Inflammatory macrophage treated with lipopolysaccharide for 1 hour (primary cell): Measurements from ENCODE around the gene ATP2B2.
"Not testable (repeated sequence)": the region's sequence is repeated elsewhere in the genome, so short reads cannot be mapped to it uniquely, and the experiment has no call there.

ENCODE experiments used
- DNase-seq, 2 donors: peaks; one replicate each; pipeline ENCODE4 v3.0.0-alpha.2; 2020 to 2022

The ATP2B2 gene

DNA sequence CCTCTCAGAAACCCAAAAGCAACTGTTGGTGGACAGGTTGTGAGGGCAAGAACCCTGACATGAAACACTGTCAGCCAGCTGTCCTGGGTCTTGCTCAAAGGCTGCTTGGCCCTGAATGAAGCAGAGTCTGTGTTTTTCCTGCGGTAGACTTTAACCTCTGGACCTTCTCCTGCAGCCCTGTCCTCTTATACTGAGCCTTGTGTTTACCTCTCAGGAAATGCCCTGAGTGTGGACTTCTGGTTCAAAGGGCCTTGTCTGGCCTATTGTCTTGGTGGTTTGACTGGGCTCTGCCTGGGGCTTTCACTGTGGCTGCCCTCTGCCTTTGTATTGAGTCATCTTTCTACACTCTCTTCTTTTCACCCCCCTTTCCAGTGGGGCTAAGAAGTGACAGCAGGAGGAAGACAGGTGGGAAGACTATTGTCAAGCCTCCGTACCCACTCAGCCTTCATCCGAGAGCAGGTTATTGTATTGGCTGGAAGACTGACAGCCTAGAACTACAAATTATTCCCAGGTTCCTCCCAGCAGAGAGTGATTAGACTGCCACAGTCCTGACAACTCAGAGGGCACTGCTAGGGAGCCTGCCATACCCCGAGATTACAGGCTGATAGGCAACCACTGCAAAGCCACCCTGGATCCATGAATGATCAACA lies 187.9 kb downstream of the ATP2B2 start:
- DNase-seq: no peak

DNA sequence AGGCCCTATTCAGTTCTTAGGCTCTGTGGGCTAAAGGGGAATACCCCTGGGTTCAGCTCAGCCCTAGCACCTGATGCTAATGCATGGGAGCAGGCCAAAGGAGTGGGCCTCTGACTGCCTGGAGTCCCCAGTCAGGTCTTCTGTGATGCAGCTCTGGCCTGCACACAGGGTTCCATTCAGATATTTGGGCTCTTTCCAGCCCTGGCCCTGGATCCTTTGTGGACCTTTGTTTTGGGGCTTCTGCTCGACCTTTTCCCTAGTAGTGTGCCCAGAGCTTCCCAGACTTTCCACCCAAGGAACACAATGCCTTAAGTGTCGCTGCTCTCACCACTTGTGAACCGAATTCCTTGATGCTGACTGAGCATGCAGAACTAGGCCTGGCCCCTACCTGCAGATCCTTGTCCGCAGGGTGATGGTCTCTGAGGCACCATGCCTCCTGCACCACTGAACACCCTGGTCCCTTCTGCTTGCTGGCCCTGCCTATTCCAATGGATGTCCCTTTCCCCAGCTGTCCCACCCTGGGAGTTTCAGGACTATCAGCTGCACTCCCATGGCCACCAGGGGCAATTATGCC lies 189.5 kb downstream of the ATP2B2 start:
- no peak for DNase-seq

DNA sequence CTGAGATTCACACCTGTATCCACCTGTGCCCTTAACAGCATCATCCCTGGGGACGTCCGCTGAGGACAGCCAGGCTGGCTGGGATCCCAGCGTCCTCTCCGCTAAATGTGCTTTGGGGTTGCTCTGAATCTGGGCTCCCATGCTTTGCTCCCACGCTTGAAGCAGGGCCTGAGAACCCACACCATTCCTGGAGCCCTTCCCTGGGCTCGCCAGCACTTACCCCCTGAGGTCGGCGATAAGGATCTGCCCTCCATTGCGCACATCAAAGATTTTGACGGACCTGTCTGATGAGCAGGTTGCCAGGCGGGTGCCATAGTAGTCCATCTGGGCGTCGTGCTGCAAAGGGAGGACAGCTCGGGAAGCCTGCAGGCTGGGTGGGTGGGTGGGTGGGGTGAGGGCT lies 190.3 kb downstream of the ATP2B2 start:
- no peak for DNase-seq

DNA sequence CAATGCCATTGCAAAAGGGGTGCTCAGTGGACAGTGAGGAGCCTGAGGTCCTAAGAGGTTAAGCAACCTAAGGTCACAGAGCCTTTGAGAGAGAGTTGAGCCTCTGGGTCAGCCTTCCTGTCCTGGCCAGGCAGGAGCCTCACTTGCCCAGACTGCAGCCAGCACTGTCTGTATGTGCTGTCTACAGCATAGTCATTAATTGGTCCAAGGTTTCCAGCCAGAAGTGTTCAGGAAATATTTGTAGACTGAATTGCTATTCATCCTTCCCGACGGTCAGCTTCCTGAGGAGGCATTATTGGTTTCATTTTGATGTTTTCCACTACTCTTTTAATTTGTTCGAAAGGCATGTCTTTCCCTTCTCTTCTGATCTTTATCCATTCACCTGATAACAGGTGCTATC lies 192.5 kb downstream of the ATP2B2 start:
- DNase-seq: no peak

DNA sequence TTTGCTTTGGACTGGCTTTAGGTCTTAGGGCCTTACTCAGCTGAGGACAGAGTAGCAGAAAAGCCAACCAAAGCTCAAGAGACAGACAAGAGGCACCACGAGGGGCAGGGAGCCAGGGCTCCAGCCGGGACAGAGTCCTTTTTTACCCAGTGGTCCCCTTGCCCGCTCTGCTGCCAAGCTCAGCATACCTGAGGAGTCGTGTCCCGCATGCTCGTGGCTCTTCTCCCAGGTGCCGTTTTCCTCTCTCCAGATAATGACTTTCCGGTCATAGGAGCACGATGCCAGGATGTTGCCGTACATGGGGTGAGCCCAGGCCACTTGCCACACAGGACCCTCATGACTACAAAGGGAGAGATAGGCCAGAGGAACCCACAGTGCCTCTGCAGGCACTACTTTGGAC lies 193.0 kb downstream of the ATP2B2 start:
- no peak for DNase-seq

DNA sequence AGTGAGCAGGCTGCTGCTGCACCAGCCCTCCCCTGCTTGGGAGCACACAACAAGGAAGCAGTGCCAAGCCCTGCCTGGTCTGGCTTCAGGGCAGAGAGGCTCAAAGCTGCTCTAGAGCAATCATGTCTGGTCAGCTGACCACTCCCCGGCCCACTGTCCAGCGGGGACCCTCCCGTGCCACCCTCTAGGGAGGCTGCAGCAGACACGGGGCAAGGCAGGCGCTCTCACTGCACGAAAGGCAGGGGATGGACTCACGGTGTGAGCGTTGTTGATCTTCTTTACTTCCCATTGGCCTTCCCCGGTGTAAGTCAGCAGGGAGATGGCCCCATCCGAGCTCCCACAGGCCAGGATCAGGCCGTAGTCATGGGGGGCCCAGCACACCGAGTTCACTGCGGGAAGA lies 193.7 kb downstream of the ATP2B2 start:
- no peak for DNase-seq

DNA sequence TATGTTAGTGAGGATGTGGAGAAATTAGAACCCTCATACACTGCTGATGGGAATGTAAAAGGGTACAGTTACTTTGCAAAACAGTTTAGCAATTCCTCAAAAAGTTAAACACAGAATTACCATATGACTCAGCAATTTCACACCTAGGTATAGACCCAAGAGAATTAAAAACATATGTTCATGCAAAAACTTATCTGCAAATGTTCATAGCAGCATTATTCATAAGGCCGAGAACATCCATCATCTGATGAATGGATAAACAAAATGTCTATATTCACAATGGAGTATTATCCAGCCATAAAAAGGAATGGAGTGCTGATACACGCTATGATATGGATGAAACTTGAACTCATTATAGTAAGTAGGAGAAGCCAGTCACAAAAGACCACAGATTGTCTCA lies 194.8 kb downstream of the ATP2B2 start:
- DNase-seq: no peak

DNA sequence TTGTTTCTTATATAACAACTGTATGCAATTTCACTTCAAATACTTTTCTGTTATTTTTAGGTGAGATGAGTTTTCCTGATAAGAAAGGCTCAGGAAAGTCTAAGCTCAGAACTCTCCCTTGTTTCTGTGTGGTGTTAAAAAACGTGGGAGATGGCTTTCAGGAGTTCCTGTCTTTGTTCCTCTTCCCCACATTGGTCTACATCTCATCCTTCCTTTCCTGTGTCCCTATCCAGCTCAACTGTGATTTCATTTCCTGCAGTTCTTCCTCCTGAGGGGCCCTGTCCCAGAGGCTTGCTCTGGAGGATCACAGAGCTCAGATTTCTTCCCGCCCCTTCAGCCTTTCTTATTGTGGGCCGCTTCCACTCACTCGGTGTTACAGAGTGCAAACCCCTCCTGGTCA lies 195.7 kb downstream of the ATP2B2 start:
- no peak for DNase-seq

DNA sequence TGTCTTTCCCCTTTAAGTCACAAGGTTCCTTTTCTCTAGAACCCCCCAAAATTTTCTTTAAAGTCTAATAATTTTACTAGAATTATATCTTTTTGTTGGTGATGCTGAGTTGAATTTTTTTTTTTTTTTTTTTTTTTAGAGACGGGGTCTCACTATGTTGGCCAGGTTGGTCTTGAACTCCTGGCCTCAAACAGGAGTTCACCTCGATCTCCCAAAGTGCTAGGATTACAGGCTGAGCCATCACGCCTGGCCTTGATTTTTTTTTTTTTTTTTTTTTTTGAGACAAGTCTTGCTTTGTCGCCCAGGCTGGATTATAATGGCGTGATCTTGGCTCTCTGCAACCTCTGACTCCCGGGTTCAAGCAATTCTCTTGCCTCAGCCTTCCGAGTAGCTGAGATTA lies 196.7 kb downstream of the ATP2B2 start:
- no peak for DNase-seq

DNA sequence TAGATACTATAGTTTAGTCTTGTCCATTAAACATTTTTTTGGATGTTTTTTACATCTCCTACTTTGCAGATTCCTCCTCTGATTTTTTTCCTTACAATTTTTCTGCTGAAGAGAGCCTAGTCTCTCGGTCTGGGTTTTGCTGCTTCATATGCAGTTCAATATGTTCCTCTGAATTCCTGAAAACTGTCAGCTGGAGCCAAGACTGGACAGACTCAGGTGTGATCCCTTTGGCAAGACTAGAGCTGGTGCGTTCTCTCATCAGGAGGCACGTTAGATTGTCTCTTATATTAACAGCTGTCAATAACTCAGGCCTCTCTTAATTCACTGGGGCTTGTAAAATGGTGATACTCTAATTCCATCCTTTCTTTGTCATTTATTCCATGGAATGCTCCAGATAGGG lies 199.2 kb downstream of the ATP2B2 start:
- DNase-seq: no peak

DNA sequence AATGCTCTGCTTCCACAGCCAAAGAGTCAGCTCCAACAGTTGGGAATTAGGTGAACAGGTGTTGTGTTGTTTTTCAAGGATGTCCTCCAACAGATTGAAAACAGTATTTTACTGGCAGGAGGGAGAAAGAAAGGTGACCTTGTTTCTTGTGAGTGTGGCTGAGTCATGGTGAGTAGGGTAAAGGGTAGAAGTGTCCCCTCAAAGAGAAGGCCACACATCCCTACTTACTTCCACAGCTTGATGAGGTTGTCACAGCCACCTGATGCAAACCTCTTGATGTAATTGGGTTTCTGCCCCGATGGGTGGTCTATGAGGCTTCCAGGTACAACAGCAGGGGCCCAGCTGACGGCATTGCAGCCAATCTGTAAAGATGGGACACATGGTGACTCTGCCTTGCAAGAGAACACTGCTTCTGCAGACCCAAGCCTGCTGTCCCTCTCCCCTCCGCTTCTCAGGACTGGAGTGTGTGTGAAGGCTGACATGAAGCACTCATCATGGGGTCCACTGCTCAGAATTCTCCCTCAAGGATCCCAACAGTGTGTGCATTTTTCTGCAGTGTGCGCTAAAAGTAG lies 200.0 kb downstream of the ATP2B2 start:
- DNase-seq: no peak

DNA sequence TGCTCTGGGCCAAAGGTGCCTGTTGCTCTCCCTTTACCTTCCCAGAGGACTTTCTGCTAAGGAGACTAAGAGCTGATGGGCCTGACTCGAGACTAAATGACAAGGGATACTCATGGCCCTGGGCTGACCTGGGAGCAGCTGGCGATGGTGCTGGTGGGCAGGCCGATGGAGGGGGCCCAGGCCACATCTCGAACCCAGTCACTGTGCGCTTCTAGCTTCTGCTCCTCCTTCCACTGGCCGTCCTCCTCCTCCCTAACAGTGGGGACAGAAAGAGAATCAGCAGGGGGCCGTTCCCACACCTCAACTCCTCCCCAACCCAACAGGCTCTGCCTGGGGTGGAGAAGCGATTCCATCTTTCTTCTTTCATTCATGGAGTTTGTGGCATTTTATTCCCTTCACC lies 200.5 kb downstream of the ATP2B2 start:
- no peak for DNase-seq

DNA sequence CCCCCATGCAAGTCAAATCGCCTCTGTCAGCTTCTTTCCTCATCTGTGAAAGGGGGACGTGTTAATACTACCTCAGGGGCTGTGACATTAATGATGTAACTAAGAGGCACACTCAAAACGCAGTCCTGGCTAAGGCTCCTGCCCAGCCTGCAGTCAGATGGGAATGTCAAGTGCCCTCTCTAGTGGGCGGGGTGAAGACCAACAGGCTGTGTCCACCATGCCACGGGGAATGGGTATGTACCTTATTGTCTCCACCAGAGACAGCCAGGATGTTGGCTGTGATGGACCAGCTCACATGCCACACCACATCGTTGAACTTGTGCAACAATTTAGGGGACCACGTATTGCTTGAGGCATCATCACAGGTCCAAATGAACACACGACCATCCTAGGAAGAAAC lies 201.6 kb downstream of the ATP2B2 start:
- DNase-seq: no peak

DNA sequence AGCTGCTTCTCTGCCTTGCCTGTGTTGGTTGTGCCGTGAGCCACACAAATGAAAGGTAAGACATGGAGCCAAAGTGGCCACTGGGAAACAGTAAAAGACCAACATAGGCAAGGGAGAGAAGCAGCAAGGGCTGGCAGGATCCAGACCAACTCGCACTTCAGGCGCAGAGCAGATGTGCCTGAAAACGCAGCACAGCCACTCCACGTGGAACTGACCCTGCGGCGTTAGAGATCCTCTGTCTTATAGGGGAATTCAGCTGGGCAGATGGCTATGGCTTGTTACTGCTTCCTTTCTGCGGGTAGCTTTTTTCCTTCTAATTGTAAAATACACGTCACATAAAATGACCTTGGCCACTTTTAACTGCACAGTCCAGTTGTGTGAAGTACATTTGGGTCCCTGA lies 202.3 kb downstream of the ATP2B2 start:
- DNase-seq: no peak

DNA sequence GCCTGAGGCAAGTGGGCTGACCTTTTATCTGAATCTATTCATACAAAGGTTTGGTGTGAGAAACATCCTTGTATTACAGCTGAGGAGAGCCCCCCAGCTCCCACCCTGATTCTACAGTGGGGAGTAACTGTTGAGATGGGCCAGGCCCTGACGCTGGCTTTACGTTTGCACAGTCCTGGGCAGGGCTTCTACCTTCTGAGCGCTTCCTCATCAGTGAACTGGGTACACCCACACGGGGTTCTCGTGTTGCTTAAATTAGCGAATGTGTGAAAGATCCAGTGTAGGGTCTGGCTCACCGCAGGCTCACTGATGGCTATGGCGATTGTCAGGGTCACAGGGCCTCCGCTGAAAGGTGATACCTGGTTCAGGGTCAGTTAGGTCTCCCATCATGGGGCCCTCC lies 205.3 kb downstream of the ATP2B2 start:
- no peak for DNase-seq

DNA sequence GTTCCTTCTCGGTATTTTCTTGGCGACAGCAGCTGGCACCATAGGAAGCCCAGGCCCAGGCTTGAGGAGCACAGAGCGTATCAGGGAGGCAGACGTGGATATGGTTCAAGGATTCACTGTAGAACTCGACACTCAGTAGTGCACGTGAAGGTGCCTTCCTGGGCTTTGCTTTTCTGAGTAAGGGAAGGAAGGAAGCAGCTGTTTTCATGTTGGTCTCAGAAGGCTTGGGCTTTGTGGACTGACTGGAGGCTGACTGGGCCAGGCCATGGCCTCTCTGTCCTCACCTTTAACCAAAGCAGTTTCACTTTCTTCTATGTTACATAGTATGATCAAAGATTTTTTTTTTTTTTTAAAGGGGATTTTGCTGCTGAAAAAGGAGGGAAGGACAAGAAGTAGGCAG lies 205.7 kb downstream of the ATP2B2 start:
- DNase-seq: no peak

DNA sequence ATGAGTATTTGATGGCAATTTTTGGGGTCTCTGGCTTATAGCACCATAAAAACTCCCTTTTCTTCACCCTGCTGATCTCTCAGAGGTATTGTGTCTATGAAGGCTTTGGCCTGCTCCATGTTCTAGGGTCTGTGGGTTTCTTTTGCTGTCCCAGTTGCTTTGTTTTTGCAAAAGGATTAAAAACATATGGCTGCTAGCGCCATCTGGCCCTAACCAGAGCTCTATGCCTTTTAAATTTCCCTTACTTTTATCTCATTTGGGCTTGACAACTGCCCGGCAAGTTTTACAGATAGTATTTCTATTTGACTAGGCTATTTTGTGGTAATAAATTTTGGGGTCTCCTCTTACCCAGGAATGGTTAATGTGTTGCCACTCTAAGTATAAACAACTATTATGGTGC lies 206.2 kb downstream of the ATP2B2 start:
- DNase-seq: no peak

DNA sequence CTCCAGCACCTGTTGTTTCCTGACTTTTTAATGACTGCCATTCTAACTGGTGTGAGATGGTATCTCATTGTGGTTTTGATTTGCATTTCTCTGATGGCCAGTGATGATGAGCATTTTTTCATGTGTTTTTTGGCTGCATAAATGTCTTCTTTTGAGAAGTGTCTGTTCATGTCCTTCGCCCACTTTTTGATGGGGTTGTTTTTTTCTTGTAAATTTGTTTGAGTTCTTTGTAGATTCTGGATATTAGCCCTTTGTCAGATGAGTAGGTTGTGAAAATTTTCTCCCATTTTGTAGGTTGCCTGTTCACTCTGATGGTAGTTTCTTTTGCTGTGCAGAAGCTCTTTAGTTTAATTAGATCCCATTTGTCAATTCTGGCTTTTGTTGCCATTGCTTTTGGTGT lies 207.3 kb downstream of the ATP2B2 start:
- not testable (repeated sequence) for DNase-seq

DNA sequence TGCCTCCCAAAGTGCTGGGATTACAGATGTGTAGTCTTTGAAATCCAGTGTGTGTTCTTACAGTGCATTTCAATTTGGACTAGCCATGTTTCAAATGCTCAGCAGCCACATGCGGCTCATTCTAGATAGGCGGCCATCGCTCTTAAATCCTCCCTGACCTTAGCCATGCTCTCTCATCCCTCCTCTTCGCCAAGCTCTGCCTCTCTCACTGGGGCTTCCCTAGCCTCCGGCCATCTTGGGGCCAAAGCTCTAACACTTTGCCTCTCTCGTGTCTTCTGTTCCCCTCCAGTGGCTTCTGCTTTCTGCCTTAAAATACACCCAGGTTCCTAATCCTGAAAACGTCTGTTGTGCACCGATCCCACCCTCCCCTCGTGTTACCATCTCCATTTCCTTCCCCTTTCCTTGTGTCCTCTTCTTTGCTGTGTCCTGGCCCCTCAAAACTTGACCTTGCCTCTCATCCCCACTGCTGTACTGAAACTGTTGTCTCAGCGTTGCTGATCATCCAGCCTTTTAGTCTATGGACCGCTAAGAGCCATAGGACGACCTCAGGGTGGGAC lies 211.3 kb downstream of the ATP2B2 start:
- DNase-seq: no peak

DNA sequence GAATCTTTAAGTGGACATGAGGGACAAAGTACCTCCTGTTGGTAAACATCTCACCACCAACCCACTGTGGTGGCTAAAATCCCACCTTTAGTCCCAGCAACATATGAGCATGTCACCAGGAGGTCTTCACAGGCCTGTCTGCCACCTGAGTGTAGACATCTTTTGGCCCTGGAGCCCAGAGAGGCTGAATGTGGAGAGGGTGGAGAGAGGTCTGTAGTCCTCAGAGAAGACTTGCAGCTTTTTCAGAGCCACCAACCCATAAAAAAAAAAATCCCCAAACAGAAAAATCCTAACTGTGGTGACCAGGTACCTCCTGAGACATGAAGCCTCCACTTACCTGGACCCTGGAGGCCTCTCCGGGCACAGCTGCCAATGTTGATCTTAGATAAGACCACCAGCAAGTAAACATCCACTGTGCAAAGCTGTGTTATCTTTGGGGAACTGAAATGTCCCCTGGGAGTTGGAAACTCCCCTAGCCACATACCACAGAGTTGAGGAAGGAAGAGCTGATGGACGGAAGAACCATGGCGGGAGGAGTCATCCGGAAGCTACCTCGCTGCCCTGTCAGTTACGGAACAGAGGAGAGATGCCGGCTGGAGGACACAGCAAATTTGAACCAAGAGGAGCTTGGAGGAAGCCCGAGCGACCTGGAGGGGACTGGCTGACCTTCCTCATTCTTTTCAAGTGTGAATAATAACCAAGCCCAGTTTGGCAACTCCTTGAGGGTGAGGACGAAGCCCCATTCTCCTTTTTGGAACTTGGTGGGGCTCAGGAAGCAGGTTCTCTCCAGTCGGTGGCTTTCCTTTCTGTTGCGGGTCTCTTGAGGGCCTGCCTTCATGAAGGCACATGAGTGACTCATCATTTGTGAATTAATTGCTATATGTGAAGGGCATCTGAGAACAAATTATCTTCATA lies 212.6 kb downstream of the ATP2B2 start, which contains the start of gene GHRL:
Gene GHRL, minus strand, starts transcription at position 443 of the 915 bp plus-strand sequence. CDS start 2,767 bp downstream, outside the sequence.
- DNase-seq: peak; percentile 64 to 67

DNA sequence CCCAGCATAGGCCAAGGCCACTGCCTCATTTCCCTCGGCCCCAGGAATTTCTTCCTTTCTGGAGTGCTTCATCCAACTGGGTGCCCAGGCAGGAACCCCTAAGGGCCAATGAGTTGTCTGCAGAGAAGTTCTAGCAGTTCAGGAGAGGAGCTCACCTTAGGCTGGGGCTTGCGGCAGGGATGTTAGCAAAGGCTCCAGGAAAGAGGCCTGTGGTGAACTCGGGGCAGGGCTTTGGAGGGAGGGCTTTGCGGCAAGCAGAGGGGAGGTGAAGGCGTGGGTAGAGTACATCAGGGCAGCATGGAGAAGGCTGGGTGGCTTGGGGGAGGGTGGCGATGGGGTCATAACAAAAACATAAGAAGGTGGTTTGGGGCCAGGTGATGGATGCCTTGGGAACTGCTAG lies 213.7 kb downstream of the ATP2B2 start:
- DNase-seq: no peak

DNA sequence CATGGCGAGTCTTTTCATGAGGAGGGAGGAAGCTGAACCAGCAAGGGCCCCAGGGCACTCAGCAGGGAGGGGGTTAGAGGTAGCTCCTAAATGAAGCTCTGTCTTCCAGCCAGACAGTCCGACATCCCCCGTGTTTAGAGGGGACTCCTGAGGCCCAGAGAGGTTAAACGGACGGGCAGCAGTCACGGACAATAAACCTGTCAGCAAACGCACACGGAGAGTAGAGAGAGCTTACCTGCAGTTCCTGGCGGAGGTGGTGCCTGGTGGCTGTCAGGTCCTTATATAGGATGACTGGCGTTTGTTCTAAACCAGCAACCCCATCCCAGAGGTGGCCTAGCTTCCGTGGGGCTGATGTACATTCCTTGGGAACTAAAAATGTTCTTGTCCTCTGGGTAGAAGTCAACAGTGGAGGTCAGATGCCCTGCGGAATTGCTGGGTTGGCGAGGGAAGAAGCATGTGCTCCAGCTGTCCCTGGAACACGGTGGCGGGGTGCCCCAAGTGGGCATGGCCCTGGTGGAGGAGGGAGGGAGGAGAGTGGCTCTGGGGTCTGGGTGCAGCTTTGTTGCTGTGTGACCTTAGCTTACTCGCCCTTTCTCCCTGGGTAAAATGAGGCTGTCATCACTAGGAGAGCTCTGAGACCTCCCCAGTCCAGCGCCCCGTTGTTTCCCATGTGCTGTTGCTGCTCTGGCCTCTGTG lies 214.8 kb downstream of the ATP2B2 start:
- no peak for DNase-seq
